Measurements from ENCODE around the gene PCNX2. TPM values are rescaled to one million over a fixed set of nuclear protein-coding genes. Genes with fewer than 3 reads are reported as not detected.

The PCNX2 gene
- total and polyA plus RNA-seq, 2 donors (not counting 3 experiments of a cell fraction or from before 2014, with no cell fraction given), result 6.6 to 11.0 TPM

DNA sequence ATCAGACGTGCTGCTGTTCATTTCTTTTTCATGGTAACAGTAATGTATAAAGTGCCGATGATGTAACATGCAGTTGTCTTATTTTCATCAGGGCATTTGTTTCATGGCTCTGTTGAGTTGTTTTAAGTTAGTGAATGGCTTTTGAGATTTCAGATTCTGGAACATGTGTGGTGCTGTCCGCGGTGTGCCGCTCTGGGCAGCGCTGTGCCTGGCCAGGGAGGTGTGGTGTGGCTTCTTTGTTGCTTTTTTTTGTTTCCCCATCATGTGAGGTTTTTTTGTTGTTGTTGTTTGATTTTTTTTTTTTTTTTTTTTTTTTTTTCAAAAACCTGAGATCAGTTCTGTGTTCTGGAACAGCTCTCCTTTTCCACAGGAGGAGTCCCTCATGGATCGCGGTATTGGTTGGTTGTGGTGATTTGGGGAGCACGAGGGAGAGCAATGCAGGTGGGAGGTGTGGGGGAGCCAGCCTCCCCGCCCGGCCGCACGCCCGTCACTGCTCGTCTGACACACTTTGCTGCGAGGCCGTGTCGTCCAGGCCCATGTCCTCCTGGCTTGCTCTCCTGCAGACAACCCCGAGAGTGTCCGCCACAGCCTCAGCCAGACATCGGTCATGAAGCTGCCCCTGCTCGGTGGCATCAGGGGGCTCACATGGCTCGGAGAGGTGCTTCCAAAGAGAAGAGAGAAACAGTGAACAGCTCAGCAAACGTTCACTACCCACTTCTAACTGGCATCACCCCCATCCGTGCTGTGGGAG is 311.5 kb downstream of the PCNX2 start:
- no peaks in the 10 kb centered on the region for H3K79me2 ChIP-seq (ENCODE audit: control insufficient read depth, insufficient read depth, low read length)
- no peak overlapping the region for H3K9ac ChIP-seq (replicated peaks; ENCODE audit: extremely low read depth, insufficient read depth, low read length)
- POLR2A ChIA-PET, result no interaction called here
- intact Hi-C loops (cut with micrococcal nuclease), result no loop called here
- H3K4me2 ChIP-seq (ENCODE audit: insufficient read depth, low read length), result no peak overlapping the region
- H3K36me3 ChIP-seq (ENCODE audit: control insufficient read depth in 2 of 2, extremely low read depth in 1 of 2, insufficient read depth in 2 of 2, low read length in 2 of 2), result no peaks in the 10 kb centered on the region
- H3K27me3 ChIP-seq (ENCODE audit: control insufficient read depth in 2 of 2, insufficient read depth in 2 of 2, low read length in 2 of 2), result no peaks in the 10 kb centered on the region
- TF ChIP-seq JUN (IDR thresholded peaks at IDR 0.05; ENCODE audit: borderline replicate concordance, insufficient read depth, insufficient read length, low read depth) (no peak), GATA2 (IDR thresholded peaks at IDR 0.05; ENCODE audit: insufficient read depth, insufficient read length, low read depth, low read length) (no peak), FOS (IDR thresholded peaks at IDR 0.05; ENCODE audit: borderline replicate concordance, insufficient read depth, low read length) (no peak), POLR2AphosphoS5 (IDR thresholded peaks at IDR 0.05; ENCODE audit: insufficient read depth, low read depth, low read length) (no peak), MYC (IDR thresholded peaks at IDR 0.05; ENCODE audit: low read depth, low read length) (no peak), POLR2A (IDR thresholded peaks at IDR 0.05; ENCODE audit: low read depth, low read length) (no peak), EZH2 (IDR thresholded peaks at IDR 0.05; ENCODE audit: borderline replicate concordance, low read depth, low read length, severe bottlenecking) (no peak)
- TF ChIP-seq, protein P1, sequence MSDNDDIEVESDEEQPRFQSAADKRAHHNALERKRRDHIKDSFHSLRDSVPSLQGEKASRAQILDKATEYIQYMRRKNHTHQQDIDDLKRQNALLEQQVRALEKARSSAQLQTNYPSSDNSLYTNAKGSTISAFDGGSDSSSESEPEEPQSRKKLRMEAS (IDR thresholded peaks at IDR 0.05; ENCODE audit: insufficient read depth, insufficient read length), result no peak
- TF ChIP-seq, protein P2, sequence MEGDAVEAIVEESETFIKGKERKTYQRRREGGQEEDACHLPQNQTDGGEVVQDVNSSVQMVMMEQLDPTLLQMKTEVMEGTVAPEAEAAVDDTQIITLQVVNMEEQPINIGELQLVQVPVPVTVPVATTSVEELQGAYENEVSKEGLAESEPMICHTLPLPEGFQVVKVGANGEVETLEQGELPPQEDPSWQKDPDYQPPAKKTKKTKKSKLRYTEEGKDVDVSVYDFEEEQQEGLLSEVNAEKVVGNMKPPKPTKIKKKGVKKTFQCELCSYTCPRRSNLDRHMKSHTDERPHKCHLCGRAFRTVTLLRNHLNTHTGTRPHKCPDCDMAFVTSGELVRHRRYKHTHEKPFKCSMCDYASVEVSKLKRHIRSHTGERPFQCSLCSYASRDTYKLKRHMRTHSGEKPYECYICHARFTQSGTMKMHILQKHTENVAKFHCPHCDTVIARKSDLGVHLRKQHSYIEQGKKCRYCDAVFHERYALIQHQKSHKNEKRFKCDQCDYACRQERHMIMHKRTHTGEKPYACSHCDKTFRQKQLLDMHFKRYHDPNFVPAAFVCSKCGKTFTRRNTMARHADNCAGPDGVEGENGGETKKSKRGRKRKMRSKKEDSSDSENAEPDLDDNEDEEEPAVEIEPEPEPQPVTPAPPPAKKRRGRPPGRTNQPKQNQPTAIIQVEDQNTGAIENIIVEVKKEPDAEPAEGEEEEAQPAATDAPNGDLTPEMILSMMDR (IDR thresholded peaks at IDR 0.05; ENCODE audit: extremely low read depth in 1 of 2, insufficient read depth in 1 of 2, low read depth in 1 of 2, low read length in 2 of 2), result no peak
- dilution Hi-C loops (cut with MboI; ENCODE audit: extremely low pct_ligation_motif_present, low sequenced_read_pairs), result no loop called here
- no peaks in the 10 kb centered on the region for H3K9me3 ChIP-seq (replicated peaks; ENCODE audit: control insufficient read depth, insufficient read depth, low read length)
- DNase-seq (ENCODE audit: low read depth, low spot score) (no peak), FAIRE-seq (no peak)
- no peak overlapping the region for H3K27ac ChIP-seq (ENCODE audit: insufficient read depth, low read depth, low read length)
- CTCF ChIA-PET, result no interaction called here
- no peaks in the 10 kb centered on the region for H4K20me1 ChIP-seq (replicated peaks; ENCODE audit: control insufficient read depth, extremely low read depth, insufficient read depth, low read length)
- no peaks in the 10 kb centered on the region for H3K9me1 ChIP-seq (replicated peaks; ENCODE audit: control insufficient read depth, extremely low read depth, insufficient read depth, low read length)
- H2AFZ ChIP-seq (ENCODE audit: low read depth, low read length), result no peak overlapping the region
- no peak overlapping the region for H3K4me3 ChIP-seq (replicated peaks in 1 of 3; ENCODE audit: insufficient read depth in 1 of 3, low read depth in 1 of 3, low read length in 3 of 3)
- BruUV-seq (replicated peaks), result no TSS peak
- H3K4me1 ChIP-seq (ENCODE audit: control insufficient read depth, extremely low read depth, insufficient read depth, low read length), result no peaks in the 10 kb centered on the region
